ENCODE measurements around the gene TET3. TPM values are rescaled to one million over a fixed set of nuclear protein-coding genes. Genes with fewer than 3 reads are reported as not detected.

TET3 gene
- total RNA-seq, 4 donors from 2014 or later: 18.2 to 38.7 (median 27.0) TPM

DNA sequence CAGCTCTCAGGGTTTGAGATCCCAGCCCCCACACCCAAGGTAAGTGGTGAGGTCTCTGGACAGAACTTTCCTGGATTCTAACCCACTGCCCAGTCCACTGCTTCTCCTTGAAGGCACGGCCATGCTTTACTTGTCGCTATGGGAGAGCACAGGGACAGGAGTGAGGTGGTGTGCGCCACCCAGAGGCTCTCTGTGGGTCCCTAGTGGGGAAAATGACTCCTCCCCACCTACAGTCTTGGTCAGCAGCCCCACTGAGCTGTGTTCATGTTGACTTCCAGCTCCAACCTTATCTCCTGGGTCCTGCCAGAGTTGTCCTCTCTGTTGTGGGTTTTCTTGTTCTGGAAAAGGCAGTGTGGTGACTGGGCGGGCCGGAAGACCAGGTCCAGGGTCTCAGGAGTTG lies 11.1 kb downstream of the TET3 start:
- Histone ChIP-seq H3K27ac (no peak overlapping the region), H3K27me3 (no peaks in the 10 kb centered on the region), H3K36me3 (no peaks in the 10 kb centered on the region), H3K4me3 (no peak overlapping the region), H3K4me1 (peaks cover 0 to 23% (median 0%) of the 10 kb centered on the region in 4 donors), H3K9me3 (no peaks in the 10 kb centered on the region)
- no peak for DNase-seq
- no peak for TF ChIP-seq POLR2A (IDR thresholded peaks at IDR 0.05)

DNA sequence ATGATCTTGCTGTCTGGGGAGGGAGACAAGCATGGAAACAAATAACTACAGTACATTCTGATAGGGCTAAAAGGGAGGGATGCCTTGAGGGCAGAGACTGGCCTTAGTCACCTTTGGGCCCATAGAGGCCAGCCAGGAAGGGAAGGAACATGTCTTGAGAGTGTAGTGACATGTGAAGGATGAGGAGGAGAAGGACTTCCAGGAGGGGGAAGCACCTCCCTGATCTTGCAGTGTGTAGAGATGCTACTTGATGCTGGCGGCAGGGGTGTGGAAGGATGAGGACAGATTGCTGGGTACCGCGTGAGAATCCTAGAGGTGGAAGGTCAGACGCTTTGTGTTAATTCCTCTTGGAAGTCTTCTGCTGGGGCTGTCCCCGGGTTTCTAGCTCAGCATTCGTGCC lies 13.1 kb downstream of the TET3 start:
- no peaks in the 10 kb centered on the region for H3K27me3 ChIP-seq
- no peaks in the 10 kb centered on the region for H3K9me3 ChIP-seq
- DNase-seq: no peak
- TF ChIP-seq POLR2A (IDR thresholded peaks at IDR 0.05): no peak
- TF ChIP-seq, protein P1, sequence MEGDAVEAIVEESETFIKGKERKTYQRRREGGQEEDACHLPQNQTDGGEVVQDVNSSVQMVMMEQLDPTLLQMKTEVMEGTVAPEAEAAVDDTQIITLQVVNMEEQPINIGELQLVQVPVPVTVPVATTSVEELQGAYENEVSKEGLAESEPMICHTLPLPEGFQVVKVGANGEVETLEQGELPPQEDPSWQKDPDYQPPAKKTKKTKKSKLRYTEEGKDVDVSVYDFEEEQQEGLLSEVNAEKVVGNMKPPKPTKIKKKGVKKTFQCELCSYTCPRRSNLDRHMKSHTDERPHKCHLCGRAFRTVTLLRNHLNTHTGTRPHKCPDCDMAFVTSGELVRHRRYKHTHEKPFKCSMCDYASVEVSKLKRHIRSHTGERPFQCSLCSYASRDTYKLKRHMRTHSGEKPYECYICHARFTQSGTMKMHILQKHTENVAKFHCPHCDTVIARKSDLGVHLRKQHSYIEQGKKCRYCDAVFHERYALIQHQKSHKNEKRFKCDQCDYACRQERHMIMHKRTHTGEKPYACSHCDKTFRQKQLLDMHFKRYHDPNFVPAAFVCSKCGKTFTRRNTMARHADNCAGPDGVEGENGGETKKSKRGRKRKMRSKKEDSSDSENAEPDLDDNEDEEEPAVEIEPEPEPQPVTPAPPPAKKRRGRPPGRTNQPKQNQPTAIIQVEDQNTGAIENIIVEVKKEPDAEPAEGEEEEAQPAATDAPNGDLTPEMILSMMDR (IDR thresholded peaks at IDR 0.05): no peak
- no peaks in the 10 kb centered on the region for H3K36me3 ChIP-seq
- no peak overlapping the region for H3K27ac ChIP-seq
- H3K4me3 ChIP-seq: no peak overlapping the region
- H3K4me1 ChIP-seq: peaks cover 0 to 35% (median under 1%) of the 10 kb centered on the region in 4 donors

DNA sequence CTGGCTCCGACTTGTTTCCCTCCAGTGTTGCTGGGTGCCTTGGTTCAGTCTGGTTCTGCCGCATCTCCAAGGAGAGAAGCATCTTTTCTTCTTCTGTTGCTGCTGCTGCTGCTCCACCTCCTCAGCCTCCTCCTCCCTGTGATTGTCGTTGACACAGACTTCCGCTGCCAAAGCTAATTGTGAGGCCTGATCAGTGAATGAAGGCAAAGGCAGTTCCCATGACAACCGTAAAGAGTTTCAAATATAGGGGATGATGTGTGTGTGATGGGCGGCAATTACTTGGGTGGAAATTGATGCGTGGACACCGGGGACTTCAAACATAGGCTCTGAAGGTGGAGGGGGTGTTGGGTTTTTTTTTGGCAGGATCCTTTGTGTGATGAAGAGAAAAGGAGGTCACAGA lies 13.7 kb downstream of the TET3 start:
- no peaks in the 10 kb centered on the region for H3K9me3 ChIP-seq
- H3K27me3 ChIP-seq: no peaks in the 10 kb centered on the region
- no peak overlapping the region for H3K27ac ChIP-seq
- no peaks in the 10 kb centered on the region for H3K36me3 ChIP-seq
- no peak for TF ChIP-seq POLR2A (IDR thresholded peaks at IDR 0.05)
- TF ChIP-seq, protein P1 (IDR thresholded peaks at IDR 0.05): no peak
- H3K4me3 ChIP-seq: no peak overlapping the region
- peaks cover 0 to 36% (median 5%) of the 10 kb centered on the region in 4 donors for H3K4me1 ChIP-seq
- DNase-seq: no peak

DNA sequence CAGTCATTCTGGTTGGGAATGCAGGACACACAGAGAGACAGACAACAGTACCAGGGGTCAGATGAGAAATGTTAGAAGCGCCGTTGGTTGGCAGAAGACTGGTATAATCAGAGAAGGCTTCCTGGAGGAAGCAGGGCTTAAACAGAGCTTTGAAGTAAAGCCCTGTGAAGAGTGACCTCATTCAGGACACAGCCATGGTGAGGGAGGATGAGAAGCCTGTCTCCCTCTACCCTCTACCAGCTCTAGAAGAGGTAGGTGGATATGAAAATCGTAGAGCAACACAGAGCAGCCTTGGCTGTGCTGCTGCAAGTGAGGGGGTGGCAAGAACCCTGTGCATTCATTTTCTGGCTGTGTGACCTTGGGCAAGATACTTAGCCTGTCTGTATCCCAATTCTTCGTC lies 14.2 kb downstream of the TET3 start:
- Histone ChIP-seq H3K4me1 (peaks cover 0 to 37% (median 5%) of the 10 kb centered on the region in 4 donors), H3K9me3 (no peaks in the 10 kb centered on the region), H3K27ac (no peak overlapping the region), H3K4me3 (no peak overlapping the region), H3K27me3 (no peaks in the 10 kb centered on the region), H3K36me3 (no peaks in the 10 kb centered on the region)
- DNase-seq: no peak
- TF ChIP-seq POLR2A (IDR thresholded peaks at IDR 0.05): no peak
- TF ChIP-seq, protein P1 (IDR thresholded peaks at IDR 0.05): no peak

DNA sequence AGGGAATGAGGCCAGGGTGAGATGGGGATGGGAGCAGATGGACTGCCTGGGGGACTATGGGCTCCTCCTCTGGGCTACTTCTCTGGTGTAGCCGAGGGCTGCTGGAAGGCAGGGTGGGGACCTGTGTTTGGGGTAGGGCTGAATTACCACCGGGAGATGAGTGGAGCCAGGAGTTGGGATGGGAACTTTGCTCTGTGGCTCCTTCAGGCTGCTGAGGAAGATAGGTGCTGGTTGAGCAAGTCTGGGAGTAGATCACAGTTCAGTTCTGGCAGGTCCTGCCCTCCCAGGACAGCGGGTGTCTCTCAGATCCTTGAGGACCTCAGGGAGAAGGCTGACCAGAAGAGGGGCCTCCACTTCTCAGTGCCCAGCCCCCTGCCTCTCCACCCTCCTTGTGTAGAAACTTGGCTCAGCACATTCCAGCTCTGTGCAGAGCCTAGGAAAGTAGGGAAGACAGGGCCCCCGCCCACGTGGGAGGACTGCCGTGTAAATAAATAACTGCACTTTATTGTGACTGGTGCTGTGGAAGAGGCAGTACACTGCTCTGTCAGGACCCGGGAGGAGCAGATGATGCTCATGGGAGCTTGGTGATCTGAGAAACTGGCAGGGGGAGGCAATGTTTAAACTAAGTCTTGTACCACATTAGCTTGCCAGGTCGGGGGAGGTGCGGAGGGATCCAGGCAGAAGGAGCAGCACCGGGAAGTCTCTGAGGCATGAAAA lies 15.3 kb downstream of the TET3 start:
- H3K27ac ChIP-seq: peak overlapping the region in 2 of 4 donors; percentile 32 to 50
- H3K27me3 ChIP-seq: no peaks in the 10 kb centered on the region
- no peak overlapping the region for H3K4me3 ChIP-seq
- no peaks in the 10 kb centered on the region for H3K36me3 ChIP-seq
- no peaks in the 10 kb centered on the region for H3K9me3 ChIP-seq
- DNase-seq: peak in 2 of 3 donors; percentile 69 to 74
- TF ChIP-seq, protein P1 (IDR thresholded peaks at IDR 0.05): no peak
- TF ChIP-seq POLR2A (IDR thresholded peaks at IDR 0.05): no peak
- peaks cover 0 to 43% (median 5%) of the 10 kb centered on the region in 4 donors for H3K4me1 ChIP-seq

DNA sequence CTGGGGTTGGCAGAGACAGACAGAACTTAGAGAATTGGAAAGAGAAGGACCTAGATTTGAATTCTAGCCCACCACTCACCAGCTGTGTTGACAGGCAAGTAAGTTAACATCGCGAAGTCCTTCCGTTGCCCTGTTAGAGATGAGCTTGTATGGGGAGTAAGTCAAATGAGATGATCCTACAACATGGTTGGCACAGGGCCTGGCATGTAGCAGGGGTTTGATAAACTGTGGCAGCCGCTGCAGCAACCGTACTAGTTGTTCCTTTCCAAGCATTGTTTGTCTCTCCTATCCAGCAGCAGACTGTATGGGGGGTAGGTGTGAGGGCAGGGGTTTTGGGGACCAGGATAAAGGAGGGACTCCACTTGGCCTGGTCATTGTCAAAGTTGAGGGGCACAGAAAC lies 16.0 kb downstream of the TET3 start:
- no peak for DNase-seq
- peaks cover 0 to 43% (median 5%) of the 10 kb centered on the region in 4 donors for H3K4me1 ChIP-seq
- H3K9me3 ChIP-seq: no peaks in the 10 kb centered on the region
- no peak for TF ChIP-seq POLR2A (IDR thresholded peaks at IDR 0.05)
- TF ChIP-seq, protein P1 (IDR thresholded peaks at IDR 0.05): no peak
- no peak overlapping the region for H3K4me3 ChIP-seq
- H3K27ac ChIP-seq: peak overlapping the region in 1 of 4 donors; percentile 50
- H3K36me3 ChIP-seq: no peaks in the 10 kb centered on the region
- no peaks in the 10 kb centered on the region for H3K27me3 ChIP-seq
